K562 (cell line): ENCODE measurements around the gene RHAG. TPM values are rescaled to one million over a fixed set of nuclear protein-coding genes. Genes with fewer than 3 reads are reported as not detected.

Experiments
- ARID1B ChIP-seq: fragments of 450-650 bp; IDR thresholded peaks from 2 replicates; pipeline ENCODE4 v1.6.1; 2016; ENCODE audit warnings: antibody characterized with exemption, mild to moderate bottlenecking, inconsistent platforms
- ARID3B ChIP-seq: fragments of 250-450 bp; sonication (Bioruptor Pico); IDR thresholded peaks from 2 replicates; pipeline ENCODE4 v1.4.0; 2020; ENCODE audit warnings: borderline replicate concordance
- CBX1 ChIP-seq: sonication (generic); IDR thresholded peaks from 2 replicates; pipeline ENCODE4 v1.6.1; 2016; ENCODE audit warnings: antibody characterized with exemption, low read depth, mild to moderate bottlenecking
- CBX3 ChIP-seq, 2 experiments: IDR thresholded peaks; 1 replicate in 1 of 2; 2 replicates in 1 of 2; pipeline ENCODE4 v1.6.1; 2012; ENCODE audit warnings: inconsistent platforms in 2 of 2, low read length in 2 of 2, borderline replicate concordance in 1 of 2, control low read depth in 1 of 2
- CLOCK ChIP-seq: fragments of 250-450 bp; sonication (Bioruptor Pico); IDR thresholded peaks from 2 replicates; pipeline ENCODE4 v1.4.0; 2020; ENCODE audit warnings: mild to moderate bottlenecking, moderate library complexity, borderline replicate concordance
- COPS2 ChIP-seq: fragments of 450-650 bp; conservative IDR thresholded peaks from 2 replicates; pipeline ENCODE4 v1.6.1; 2016; ENCODE audit warnings: mild to moderate bottlenecking, moderate library complexity
- E2F3 ChIP-seq: fragments of 250-450 bp; sonication (Bioruptor Pico); IDR thresholded peaks from 2 replicates; pipeline ENCODE4 v1.4.0; 2020; ENCODE audit warnings: mild to moderate bottlenecking
- HIVEP1 ChIP-seq: fragments of 250-450 bp; sonication (Bioruptor Pico); IDR thresholded peaks from 2 replicates; pipeline ENCODE4 v1.4.0; 2020; ENCODE audit warnings: mild to moderate bottlenecking
- ILF3 ChIP-seq: fragments of 450-650 bp; IDR thresholded peaks from 2 replicates; pipeline ENCODE4 v1.6.1; 2018; ENCODE audit warnings: antibody characterized with exemption, mild to moderate bottlenecking, moderate library complexity, borderline replicate concordance
- NONO ChIP-seq, 2 experiments: fragments of 200-400 bp in 1 of 2; fragments of 450-650 bp in 1 of 2; formaldehyde crosslinking in 1 of 2; IDR thresholded peaks; 2 replicates each; pipeline ENCODE4 v1.6.1; 2017; ENCODE audit warnings: low read depth in 2 of 2, mild to moderate bottlenecking in 2 of 2, moderate library complexity in 2 of 2, low read length in 1 of 2
- RNF219 ChIP-seq: fragments of 250-450 bp; sonication (Bioruptor Pico); IDR thresholded peaks from 2 replicates; pipeline ENCODE4 v1.5.0; 2022; ENCODE audit warnings: mild to moderate bottlenecking
- SAFB ChIP-seq: fragments of 200-400 bp; formaldehyde crosslinking; IDR thresholded peaks from 2 replicates; pipeline ENCODE4 v1.6.1; 2017; ENCODE audit warnings: low read depth, low read length, borderline replicate concordance
- STAG1 ChIP-seq: sonication (generic); formaldehyde crosslinking; IDR thresholded peaks from 2 replicates; pipeline ENCODE4 v1.5.0; 2020; ENCODE audit warnings: missing genetic modification reagents, borderline replicate concordance
- TEAD4 ChIP-seq, 2 experiments: sonication (generic) in 1 of 2; formaldehyde crosslinking in 1 of 2; IDR thresholded peaks; 2 replicates each; pipeline versions ENCODE4 v1.6.1 to v1.8.0; 2012 to 2022; ENCODE audit warnings: borderline replicate concordance in 1 of 2, inconsistent platforms in 1 of 2, low read length in 1 of 2, mild to moderate bottlenecking in 1 of 2, missing genetic modification reagents in 1 of 2
- ZBTB17 ChIP-seq: fragments of 450-650 bp; formaldehyde crosslinking; IDR thresholded peaks from 2 replicates; pipeline ENCODE4 v1.4.0; 2020; ENCODE audit warnings: mild to moderate bottlenecking
- ZBTB49 ChIP-seq: sonication (generic); formaldehyde crosslinking; IDR thresholded peaks from 2 replicates; pipeline ENCODE4 v1.8.0; 2022; ENCODE audit warnings: missing genetic modification reagents, mild to moderate bottlenecking, borderline replicate concordance
- ZEB2 ChIP-seq: fragments of 450-650 bp; IDR thresholded peaks from 2 replicates; pipeline ENCODE4 v1.6.1; 2016
- ZNF165 ChIP-seq: fragments of 250-450 bp; sonication (Bioruptor Pico); IDR thresholded peaks from 2 replicates; pipeline ENCODE4 v1.4.0; 2020; ENCODE audit warnings: borderline replicate concordance
- ZNF436 ChIP-seq: fragments of 250-450, 450-650 bp; sonication (Bioruptor Pico); formaldehyde crosslinking; IDR thresholded peaks from 2 replicates; pipeline ENCODE4 v1.7.0; 2020; ENCODE audit warnings: mild to moderate bottlenecking
- polyA plus RNA-seq, 8 experiments: library from polyadenylated mRNA; depleted of rRNA in 4 of 8; stranded (reverse) in 5 of 8; unstranded in 3 of 8; fragments of >200 nt; fragmentation: Nextera tagmentation in 2 of 8; fragmentation: Illumina TruSeq in 1 of 8; extraction: Ambion mirVana in 2 of 8; extraction: Trizol in 1 of 8; gene quantifications; 2 replicates each; pipeline versions ENCODE4 v1.2.1 to v1.2.3, GENCODE V29; 2011 to 2014; ENCODE audit warnings: inconsistent platforms in 1 of 8, missing spikeins in 1 of 8
- total RNA-seq, 7 experiments: library from RNA; depleted of rRNA in 6 of 7; stranded (reverse); fragments of >200 nt in 6 of 7; fragmentation: Illumina TruSeq in 2 of 7; extraction: Trizol in 2 of 7; gene quantifications; 2 replicates each; pipeline versions ENCODE4 v1.2.1 to v1.2.3, GENCODE V29; 2011 to 2021; ENCODE audit warnings: low replicate concordance in 1 of 7

RHAG gene
- total and polyA plus RNA-seq, 9 of the 15 experiments (the other 6 are each of a cell fraction or from before 2014, with no cell fraction given) = 290 to 1,202 (median 505) TPM

GRCh38 chr6:49636713-49637349 lies at the start of gene RHAG (continued):
- TF ChIP-seq ARID1B = peak; percentile 90
- TF ChIP-seq ZNF165 (CRISPR knock-in tag) = no peak
- TF ChIP-seq NONO (IDR thresholded peaks at IDR 0.05; ENCODE audit: low read depth in 2 of 2, low read length in 1 of 2) = peak in 1 of 2 experiments; percentile 88; a peak in 2 of 4 replicates
- no peak for TF ChIP-seq ARID3B
- no peak for TF ChIP-seq HIVEP1 (CRISPR knock-in tag)
- TF ChIP-seq CLOCK = no peak
- TF ChIP-seq SAFB = no peak
- peak; percentile 95 for TF ChIP-seq TEAD4 (IDR thresholded peaks at IDR 0.05; ENCODE audit: low read length)
- TF ChIP-seq TEAD4 (CRISPR knock-in tag; IDR thresholded peaks at IDR 0.05; ENCODE audit: borderline replicate concordance) = no peak
- no peak for TF ChIP-seq ILF3
- no peak for TF ChIP-seq E2F3 (CRISPR knock-in tag)
- no peak for TF ChIP-seq CBX1
- no peak for TF ChIP-seq COPS2
- no peak for TF ChIP-seq RNF219 (CRISPR knock-in tag)
- TF ChIP-seq STAG1 = no peak
- no peak for TF ChIP-seq ZBTB49 (CRISPR knock-in tag)
- TF ChIP-seq ZNF436 = no peak
- 0 out of 2 replicates have a peak, but pooled peaks have one; percentile 7 for TF ChIP-seq ZBTB17 (CRISPR knock-in tag)
- TF ChIP-seq ZEB2 = peak; percentile 43; the same call in 1 of the 2 replicates
- TF ChIP-seq CBX3 (IDR thresholded peaks at IDR 0.05; ENCODE audit: borderline replicate concordance in 1 of 2, low read length in 2 of 2) = peak in 1 of 2 experiments; percentile 91; a peak in 1 of 3 replicates
